Myocyte (in vitro differentiated cells): ENCODE data around the gene TRAPPC2. TPM values are rescaled to one million over a fixed set of nuclear protein-coding genes. Genes with fewer than 3 reads are reported as not detected.
A peak's percentile ranks its signal among the peaks of the same experiment; 100 is the strongest.
"Not testable (repeated sequence)": the region's sequence is repeated elsewhere in the genome, so short reads cannot be mapped to it uniquely, and the experiment has no call there.

Experiments used
- DNase-seq: peaks from one replicate; pipeline ENCODE4 v3.0.0-alpha.2; 2012; ENCODE audit warnings: low read depth
- total RNA-seq: library from RNA; depleted of rRNA; stranded (reverse); fragments of >200 nt; gene quantifications from 2 replicates; pipeline ENCODE4 v1.2.3, GENCODE V29; 2014

The TRAPPC2 gene
- total RNA-seq, 1 donor from 2014 or later = 16.6 TPM

GRCh38 chrX:13699183-13699826, 35.1 kb downstream of the TRAPPC2 start:
- peak; percentile 22 for DNase-seq

DNA sequence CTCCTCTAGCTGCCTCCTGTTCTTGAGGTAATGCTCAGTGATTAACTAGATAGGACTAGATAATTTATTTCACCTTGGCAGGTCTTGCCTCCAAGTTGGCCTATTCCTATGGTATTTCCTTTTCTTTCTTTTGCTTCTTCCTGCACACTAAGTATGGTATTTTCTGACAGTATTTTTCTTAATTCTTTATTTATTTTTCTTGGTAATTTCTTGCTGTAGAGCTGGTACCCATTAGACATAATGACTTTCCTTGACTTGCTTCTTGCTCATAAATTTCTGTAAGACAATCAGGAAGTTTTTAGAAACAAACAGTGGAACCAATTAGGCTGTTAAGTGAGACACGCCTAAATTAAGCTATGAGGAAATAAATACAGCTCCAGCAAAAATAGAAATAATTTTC, 36.0 kb downstream of the TRAPPC2 start:
- no peak for DNase-seq

DNA sequence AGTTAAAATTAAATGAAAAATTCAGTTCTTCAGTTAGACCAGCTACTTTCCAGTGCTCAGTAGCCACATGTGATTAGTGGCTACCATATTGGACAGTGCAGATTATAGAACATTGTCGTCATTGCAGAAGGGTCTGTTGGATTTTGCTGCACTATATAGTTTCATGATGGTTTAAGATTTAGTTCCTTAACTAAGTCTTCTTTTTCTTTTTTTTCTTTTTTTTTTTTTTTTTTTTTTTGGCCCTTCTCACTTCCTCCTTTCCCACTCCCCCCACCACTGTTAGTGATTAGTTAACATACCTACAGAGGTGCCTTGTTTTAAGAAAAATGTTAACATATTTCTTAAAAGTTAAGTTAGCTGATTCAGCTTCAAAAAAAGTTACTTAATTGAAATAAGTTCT, 36.4 kb downstream of the TRAPPC2 start:
- DNase-seq = no peak

- no peak for DNase-seq
Measured at GRCh38 chrX:13697455-13697854, 37.0 kb downstream of the TRAPPC2 start.

- no peak for DNase-seq
Measured at GRCh38 chrX:13695601-13696115, 38.8 kb downstream of the TRAPPC2 start.

- DNase-seq = no peak
Measured at GRCh38 chrX:13694983-13695382, 39.4 kb downstream of the TRAPPC2 start.

- no peak for DNase-seq
Measured at GRCh38 chrX:13694359-13694758, 40.1 kb downstream of the TRAPPC2 start.

DNA sequence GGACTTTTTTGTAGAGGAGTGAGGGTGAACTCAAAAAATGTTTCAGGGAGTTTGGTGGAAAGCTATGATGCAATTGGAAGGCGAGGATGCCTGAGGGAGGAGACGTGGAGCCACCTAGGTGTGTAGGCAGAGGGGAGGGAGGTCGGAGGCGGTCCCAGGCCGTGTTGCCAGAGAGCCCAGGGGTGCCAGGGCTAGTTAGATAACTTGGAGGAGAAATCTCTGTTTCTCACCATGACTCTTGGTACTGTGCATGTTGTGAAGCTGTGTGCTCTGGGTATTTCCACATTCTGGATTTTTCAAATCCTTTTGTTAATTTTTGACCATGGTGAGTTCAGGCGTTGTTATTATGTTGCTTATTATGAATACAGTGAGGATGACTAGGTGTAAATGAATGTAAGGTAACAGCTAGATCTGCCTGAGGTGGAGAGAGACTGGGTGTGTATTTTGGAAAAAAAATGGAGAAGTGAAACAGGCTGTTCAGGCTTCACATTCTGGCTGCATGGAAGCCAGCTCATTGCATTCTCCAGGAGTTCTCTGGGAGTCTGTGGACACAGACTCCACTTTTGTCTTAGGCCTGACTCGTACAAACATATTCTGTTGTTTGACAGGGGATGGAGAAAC, 41.0 kb downstream of the TRAPPC2 start:
- no peak for DNase-seq

GRCh38 chrX:13692771-13693231, 41.6 kb downstream of the TRAPPC2 start:
- no peak for DNase-seq

GRCh38 chrX:13691841-13692371, 42.5 kb downstream of the TRAPPC2 start:
- DNase-seq = no peak

DNA sequence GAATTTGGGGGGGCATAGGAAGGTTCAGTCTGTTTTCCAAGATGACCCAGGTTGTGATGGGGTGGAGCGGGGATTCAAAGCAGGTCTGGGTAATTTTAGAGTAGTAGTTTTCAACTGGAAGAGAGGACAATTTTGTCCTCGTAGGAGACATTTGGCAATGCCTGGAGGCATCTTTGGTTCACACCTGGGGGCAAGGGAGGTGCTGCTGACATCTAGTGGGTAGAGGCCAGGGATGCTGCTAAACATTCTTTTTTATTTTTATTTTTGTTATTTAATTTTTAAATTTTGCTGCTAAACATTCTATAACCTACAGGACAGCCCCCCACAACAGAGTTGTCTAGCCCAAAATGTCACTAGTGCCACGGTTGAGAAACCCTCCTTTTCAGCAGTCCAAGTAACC, 43.6 kb downstream of the TRAPPC2 start:
- no peak for DNase-seq

DNA sequence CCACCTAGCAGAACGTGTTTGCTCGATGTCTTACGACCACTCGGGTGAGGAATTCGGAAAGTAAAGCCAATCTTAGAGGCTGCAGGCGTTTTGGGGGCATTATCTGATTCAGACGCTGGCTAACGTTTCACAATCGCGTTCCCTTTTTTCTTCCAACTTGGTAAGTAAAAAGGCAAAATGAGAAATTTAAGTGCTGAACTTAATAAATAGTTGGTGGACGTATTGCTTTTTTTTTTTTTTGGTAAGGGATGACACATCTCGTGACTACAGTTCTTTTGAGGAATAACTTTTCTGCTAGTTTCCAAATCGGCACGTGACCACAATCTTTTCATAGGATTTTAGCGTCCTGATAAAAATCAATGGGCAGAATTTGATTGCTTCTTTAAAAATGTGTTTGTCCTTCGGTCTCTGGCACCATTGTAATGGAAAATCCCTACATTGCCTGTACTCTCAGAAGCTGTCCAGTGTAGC, 44.6 kb downstream of the TRAPPC2 start:
- no peak for DNase-seq

DNA sequence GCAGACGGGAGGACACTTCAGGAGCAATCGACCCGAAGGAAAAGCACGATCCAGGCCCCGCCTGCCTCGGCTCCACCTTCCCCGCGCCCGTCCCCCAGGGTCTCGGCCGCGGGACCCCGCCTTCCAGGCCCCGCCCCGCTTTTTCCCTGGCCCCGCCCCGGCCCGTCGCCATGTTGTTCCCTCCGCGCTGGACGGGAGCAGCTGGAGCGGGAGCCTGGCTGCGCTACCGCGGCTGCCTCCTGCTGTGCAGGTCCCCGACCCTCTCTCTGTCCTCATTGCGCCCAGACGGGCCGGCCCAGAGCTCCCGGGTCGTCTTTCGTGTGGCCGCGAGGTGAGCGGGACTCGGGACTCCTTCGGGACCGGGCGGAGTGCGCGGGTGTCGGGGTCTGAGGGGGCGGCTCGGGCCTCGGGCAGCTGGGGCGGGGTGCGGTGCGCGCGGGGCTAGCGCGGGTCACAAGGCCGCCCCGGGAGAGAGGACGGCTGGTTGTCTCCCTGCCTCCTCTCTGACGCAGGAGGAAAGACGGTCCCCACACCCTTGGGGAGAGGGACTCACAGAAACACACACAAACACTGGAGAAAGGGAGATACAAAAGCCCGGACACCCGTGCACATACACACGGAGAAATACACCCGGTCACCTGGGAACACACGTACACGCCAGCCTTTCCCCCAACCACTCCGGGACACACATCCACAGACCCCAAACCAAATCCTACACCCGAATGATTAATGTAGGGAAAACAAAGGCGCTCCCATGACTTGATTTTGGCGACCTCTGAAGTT, 45.3 kb downstream of the TRAPPC2 start, which contains the start of gene RAB9A:
TSS of gene RAB9A (plus strand) at position 171 of the 783 bp plus-strand sequence. CDS start 19,619 bp downstream, outside the sequence.
- peak; percentile 76 for DNase-seq

- no peak for DNase-seq
Measured at GRCh38 chrX:13688384-13688957, 45.9 kb downstream of the TRAPPC2 start.

- DNase-seq = no peak
Measured at GRCh38 chrX:13687203-13687602, 47.2 kb downstream of the TRAPPC2 start.

DNA sequence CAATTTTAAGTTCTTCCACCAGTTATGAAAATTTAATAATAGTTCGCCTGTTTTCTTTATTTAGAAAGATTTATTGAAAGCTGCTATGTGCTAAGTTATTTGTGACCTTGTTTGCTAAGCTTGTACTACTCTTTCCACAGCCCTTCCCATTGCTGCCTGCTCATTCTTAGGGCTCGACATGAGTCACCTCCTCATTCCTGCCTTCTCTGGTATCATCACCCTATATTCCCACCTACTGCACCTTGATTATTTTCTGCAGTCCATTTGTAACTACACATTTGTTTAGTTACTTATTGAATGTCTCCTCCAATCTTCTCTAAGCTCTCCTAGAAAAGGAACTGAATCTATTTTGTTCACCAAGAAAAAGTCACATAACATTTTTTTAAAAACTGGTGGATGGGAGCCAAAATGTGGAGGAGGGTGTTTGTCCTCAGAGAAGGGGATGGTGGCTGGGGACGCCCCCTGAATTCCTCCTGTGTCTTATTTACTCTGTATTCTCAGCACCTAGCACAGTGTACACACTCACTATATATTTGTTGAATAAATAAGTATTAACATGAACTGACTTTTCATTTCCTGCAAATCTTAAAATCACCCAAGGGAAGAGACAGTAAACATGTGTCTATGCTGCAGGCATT, 49.2 kb downstream of the TRAPPC2 start:
- no peak for DNase-seq

DNA sequence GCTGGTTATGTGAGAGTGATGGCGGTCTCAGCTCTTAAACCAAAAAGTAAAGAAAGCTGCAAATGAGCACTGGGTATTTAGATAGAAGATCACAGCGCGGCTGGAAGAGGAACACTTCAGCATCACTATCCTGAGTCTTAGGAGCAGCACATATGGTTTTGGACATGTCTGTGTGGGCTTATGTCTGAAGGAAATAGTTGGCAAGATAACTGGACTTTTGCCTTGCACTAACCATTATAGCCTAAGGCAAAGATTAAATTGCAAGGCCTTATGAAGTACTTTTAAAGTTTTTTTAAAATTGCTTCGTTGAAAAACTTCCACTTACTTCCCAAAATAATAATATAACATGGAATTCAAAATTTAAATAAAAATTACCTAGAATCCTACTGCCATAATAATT, 50.1 kb downstream of the TRAPPC2 start:
- no peak for DNase-seq

- DNase-seq = no peak
Measured at GRCh38 chrX:13681595-13681994, 52.8 kb downstream of the TRAPPC2 start.

GRCh38 chrX:13679700-13680099, 54.7 kb downstream of the TRAPPC2 start:
- DNase-seq = not testable (repeated sequence)

DNA sequence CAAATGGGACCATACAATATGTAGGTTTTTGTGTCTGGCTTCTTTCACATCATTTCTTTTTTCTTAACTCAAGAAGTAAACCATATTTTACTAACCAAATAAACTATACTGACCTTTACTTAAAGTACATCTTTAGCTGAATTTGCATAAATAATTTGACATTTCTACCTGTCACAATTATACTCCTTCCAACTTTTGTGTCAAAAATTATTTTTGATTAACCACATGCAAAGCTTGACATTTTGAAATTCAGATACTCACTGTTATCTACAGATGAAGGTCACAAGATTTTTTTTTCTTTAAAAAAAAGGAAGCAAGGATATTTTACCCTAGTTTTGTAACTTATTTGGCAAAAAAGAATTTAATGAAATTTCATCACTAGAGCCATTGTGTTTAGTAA, 57.5 kb downstream of the TRAPPC2 start:
- no peak for DNase-seq

DNA sequence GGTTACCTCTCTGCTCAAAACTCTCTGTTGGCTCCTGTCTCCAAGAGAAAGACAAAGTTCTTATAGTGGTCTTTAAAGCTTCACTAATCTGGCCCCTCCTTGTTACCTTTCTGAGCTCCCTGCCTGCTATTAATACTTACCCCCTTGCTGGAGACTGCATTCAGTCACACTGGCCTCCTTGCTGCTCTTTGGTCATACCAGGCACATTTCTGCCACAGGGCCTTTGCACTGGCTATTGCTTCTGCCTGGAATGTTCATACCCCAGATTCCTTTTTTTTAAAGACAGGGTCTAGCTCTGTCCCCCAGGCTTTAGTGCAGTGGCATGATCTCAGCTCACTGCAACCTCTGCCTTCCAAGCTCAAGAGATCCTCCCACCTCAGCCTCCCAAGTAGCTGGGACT, 61.4 kb downstream of the TRAPPC2 start:
- DNase-seq = no peak
